Measurements from ENCODE around the gene L1CAM. TPM values are rescaled to one million over a fixed set of nuclear protein-coding genes. Genes with fewer than 3 reads are reported as not detected.

The L1CAM gene
- total RNA-seq, 2 donors from 2014 or later = 4.3 to 8.8 TPM

DNA sequence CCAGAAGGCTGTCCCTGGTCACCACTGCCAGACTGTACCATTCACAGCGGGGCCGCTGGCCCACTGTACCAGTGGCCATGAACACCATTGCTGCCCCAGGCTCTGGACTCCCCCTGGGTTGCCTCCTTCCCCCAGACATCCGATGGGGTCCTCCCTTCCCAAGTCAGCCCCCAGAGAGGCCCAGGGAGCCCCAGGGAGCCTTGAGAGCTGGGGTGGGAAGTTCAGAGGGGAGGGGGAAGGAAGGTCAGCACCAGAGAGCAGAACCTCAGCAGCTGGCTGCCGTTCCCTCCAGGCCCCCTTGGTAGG lies 40.5 kb upstream of the L1CAM start:
- peak overlapping the region; percentile 75 to 90 for H3K9ac ChIP-seq (ENCODE audit: low read depth in 2 of 2, low read length in 2 of 2)
- no peaks in the 10 kb centered on the region for H3K4me1 ChIP-seq
- peak overlapping the region; percentile 90 for H3K27ac ChIP-seq
- intact Hi-C loops (cut with DNase I) = no loop called here
- no peaks in the 10 kb centered on the region for H3K9me3 ChIP-seq
- DNase-seq = no peak
- H3K27me3 ChIP-seq = no peaks in the 10 kb centered on the region
- H3K36me3 ChIP-seq = no peaks in the 10 kb centered on the region
- TF ChIP-seq, protein P1, sequence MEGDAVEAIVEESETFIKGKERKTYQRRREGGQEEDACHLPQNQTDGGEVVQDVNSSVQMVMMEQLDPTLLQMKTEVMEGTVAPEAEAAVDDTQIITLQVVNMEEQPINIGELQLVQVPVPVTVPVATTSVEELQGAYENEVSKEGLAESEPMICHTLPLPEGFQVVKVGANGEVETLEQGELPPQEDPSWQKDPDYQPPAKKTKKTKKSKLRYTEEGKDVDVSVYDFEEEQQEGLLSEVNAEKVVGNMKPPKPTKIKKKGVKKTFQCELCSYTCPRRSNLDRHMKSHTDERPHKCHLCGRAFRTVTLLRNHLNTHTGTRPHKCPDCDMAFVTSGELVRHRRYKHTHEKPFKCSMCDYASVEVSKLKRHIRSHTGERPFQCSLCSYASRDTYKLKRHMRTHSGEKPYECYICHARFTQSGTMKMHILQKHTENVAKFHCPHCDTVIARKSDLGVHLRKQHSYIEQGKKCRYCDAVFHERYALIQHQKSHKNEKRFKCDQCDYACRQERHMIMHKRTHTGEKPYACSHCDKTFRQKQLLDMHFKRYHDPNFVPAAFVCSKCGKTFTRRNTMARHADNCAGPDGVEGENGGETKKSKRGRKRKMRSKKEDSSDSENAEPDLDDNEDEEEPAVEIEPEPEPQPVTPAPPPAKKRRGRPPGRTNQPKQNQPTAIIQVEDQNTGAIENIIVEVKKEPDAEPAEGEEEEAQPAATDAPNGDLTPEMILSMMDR (IDR thresholded peaks at IDR 0.05) = no peak
- H3K4me3 ChIP-seq = peak overlapping the region; percentile 42

DNA sequence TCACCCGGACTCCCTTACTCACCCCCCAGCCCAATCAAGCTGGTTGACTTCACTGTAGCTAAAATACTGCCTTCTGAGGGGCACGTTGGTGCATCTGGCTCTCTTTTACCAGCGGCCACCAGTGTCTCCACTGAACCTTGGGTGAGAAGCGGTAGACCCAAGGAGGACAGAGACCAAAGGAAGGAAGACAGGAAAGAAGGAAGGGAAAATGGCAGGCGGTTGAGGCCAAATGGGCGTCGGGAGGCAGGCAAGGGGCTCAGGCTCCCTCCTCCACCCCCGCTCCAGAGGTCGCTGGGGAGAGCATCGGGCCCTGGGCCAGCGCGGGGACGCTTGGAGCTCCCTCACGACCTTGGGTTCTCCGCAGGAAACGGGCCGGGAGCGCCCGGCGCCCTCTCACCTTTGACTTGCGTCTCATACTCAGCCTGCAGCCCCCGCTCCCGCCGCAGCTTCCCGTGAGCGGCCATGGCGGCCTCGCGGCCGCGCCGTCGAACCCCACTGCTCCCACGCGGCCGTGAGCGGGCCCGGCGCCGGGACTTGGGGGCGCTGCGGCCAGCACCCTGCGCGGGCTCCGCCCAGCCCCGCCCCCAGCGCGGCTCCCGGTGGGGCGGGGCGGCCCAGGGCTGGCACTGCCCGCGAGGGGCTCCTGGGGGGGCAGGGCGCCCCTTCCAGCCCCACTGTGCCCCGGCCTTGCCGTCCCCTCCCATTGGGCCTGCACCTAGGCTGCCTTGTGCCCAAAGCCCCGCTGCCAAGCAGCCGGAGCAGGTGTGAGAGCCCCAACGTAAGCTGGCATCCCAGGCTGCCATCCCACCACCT lies 40.0 kb upstream of the L1CAM start, which contains the start of gene ARHGAP4:
Gene ARHGAP4 (minus strand): TSS at position 526 of the 813 bp plus-strand sequence. CDS start 62 bp downstream, at position 464.
- Histone ChIP-seq H3K27ac (peak within 1 kb of the TSS; percentile 90), H3K36me3 (no peaks in the 10 kb centered on the region), H3K27me3 (peaks cover under 1% of the 10 kb centered on the region), H3K4me3 (peak within 1 kb of the TSS; percentile 42), H3K9me3 (no peaks in the 10 kb centered on the region), H3K9ac (ENCODE audit: low read depth in 2 of 2, low read length in 2 of 2) (peak within 1 kb of the TSS; percentile 75 to 90), H3K4me1 (no peaks in the 10 kb centered on the region)
- TF ChIP-seq, protein P1 (IDR thresholded peaks at IDR 0.05) = no peak
- DNase-seq = no peak
- intact Hi-C loops (cut with DNase I) = no loop called here

GRCh38 chrX:153925387-153925738 lies 39.4 kb upstream of the L1CAM start:
- no peaks in the 10 kb centered on the region for H3K36me3 ChIP-seq
- H3K27ac ChIP-seq = peak overlapping the region; percentile 90
- peak overlapping the region; percentile 42 for H3K4me3 ChIP-seq
- no peak for DNase-seq
- TF ChIP-seq, protein P1 (IDR thresholded peaks at IDR 0.05) = no peak
- H3K27me3 ChIP-seq = peaks cover 5% of the 10 kb centered on the region
- H3K9ac ChIP-seq (ENCODE audit: low read depth in 2 of 2, low read length in 2 of 2) = peak overlapping the region; percentile 60 to 75
- no peaks in the 10 kb centered on the region for H3K9me3 ChIP-seq
- H3K4me1 ChIP-seq = no peaks in the 10 kb centered on the region
- intact Hi-C loops (cut with DNase I) = no loop called here

GRCh38 chrX:153924149-153924861 lies 38.3 kb upstream of the L1CAM start:
- DNase-seq = no peak
- Histone ChIP-seq H3K27me3 (peaks cover 5% of the 10 kb centered on the region), H3K9me3 (no peaks in the 10 kb centered on the region), H3K36me3 (no peaks in the 10 kb centered on the region), H3K4me3 (peak overlapping the region; percentile 4), H3K9ac (ENCODE audit: low read depth in 2 of 2, low read length in 2 of 2) (peak overlapping the region; percentile 21 to 48), H3K27ac (no peak overlapping the region), H3K4me1 (no peaks in the 10 kb centered on the region)
- TF ChIP-seq, protein P1 (IDR thresholded peaks at IDR 0.05) = no peak
- intact Hi-C loops (cut with DNase I) = no loop called here

DNA sequence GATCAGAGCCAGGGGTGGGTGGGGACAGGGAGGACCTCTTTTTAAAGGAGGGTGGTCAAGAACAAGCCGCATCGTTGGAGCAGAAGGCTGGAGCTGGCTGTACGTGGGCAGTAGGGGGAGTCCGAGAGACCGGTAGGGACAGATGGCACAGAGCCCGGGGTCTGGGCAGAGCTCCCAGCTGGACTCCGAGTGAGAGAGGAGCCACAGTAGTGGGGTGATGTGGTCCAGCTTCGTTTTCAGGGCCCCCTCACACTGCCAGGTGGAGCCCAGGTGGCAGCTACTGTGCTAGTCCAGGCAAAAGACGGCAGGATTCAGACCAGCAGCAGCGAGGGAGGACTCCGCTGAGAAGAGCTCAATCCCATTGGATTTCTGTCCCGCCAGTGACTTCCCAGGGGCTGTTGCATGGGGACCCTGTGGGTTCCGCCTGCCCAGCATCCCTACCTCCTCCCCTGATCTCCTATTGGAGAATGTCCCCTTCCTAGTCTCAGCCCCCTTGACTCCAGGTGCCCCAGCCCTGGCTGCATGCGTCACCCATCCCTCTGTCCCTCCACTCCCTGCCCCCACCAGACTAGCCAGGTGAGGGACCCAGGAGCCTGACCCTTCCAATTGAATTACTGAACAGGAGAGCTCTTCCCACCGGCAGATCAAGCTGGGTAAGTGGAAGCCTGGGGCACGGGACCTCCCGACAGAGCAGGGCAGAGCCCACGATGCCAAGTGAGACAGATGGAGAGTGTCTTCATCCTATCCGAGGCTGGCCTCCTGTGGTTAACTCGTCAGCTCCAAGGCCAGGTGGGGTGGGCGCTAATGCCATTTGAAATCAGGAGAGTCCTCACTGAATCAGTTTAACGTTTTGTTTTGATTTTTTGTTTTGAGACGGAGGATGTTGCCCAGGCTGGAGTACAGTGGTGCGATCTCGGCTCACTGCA lies 37.2 kb upstream of the L1CAM start:
- H3K4me3 ChIP-seq = no peak overlapping the region
- intact Hi-C loops (cut with DNase I) = no loop called here
- H3K4me1 ChIP-seq = no peaks in the 10 kb centered on the region
- H3K27ac ChIP-seq = no peak overlapping the region
- DNase-seq = peak; percentile 64
- peak overlapping the region in 1 of 2 donors; percentile 8 for H3K9ac ChIP-seq (ENCODE audit: low read depth in 2 of 2, low read length in 2 of 2)
- no peaks in the 10 kb centered on the region for H3K9me3 ChIP-seq
- peaks cover 5% of the 10 kb centered on the region for H3K27me3 ChIP-seq
- H3K36me3 ChIP-seq = no peaks in the 10 kb centered on the region
- TF ChIP-seq, protein P1 (IDR thresholded peaks at IDR 0.05) = peak; percentile 24
